ENCODE data around the gene PREX1.

DNA sequence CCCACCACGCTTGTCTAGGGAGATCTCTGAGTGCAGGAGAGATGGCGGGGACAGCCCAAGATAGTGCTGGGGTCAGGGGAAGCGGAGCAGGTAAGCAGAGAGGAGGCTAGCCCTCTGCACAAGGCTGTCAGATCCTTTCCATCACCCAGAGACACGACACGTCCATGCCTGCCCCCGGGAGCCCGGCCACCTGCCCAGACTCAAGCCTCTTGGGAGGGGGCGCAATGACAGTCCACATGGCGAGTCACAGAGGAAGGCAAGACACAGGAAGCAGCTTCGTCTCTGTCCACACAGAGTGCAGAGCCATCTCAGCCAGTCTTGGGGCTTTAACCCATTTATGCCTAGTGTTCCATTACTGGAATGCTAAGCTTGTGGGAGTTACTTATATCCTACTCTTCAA is 78.4 kb downstream of the PREX1 start:
- TF ChIP-seq CTCF (IDR thresholded peaks at IDR 0.05): no peak
- no peak for TF ChIP-seq POLR2A (IDR thresholded peaks at IDR 0.05)
